Measurements from ENCODE around the gene CRISPLD2.

DNA sequence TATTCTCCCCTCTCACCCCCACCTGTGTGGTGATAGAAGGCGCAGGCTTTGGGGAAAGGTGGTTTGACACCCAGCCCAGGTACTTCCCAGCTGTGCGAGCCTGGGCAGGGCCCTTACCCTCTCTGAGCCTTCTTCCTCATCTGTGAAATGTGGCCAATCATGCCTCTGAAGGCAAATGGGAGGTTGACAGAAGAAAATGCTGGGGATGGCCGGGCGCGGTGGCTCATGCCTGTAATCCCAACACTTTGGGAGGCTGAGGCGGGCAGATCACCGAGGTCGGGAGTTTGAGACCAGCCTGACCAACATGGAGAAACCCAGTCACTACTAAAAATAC, 43.7 kb downstream of the CRISPLD2 start:
- TF ChIP-seq, protein P1, sequence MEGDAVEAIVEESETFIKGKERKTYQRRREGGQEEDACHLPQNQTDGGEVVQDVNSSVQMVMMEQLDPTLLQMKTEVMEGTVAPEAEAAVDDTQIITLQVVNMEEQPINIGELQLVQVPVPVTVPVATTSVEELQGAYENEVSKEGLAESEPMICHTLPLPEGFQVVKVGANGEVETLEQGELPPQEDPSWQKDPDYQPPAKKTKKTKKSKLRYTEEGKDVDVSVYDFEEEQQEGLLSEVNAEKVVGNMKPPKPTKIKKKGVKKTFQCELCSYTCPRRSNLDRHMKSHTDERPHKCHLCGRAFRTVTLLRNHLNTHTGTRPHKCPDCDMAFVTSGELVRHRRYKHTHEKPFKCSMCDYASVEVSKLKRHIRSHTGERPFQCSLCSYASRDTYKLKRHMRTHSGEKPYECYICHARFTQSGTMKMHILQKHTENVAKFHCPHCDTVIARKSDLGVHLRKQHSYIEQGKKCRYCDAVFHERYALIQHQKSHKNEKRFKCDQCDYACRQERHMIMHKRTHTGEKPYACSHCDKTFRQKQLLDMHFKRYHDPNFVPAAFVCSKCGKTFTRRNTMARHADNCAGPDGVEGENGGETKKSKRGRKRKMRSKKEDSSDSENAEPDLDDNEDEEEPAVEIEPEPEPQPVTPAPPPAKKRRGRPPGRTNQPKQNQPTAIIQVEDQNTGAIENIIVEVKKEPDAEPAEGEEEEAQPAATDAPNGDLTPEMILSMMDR (conservative IDR thresholded peaks at IDR 0.05; ENCODE audit: low read length): no peak
- no peak for TF ChIP-seq EZH2phosphoT487 (IDR thresholded peaks at IDR 0.05; ENCODE audit: borderline replicate concordance, low read depth, low read length)

Measured in OCI-LY7 (cell line).